HCT116 (cell line): ENCODE data around the gene ZSCAN5C. TPM values are rescaled to one million over a fixed set of nuclear protein-coding genes. Genes with fewer than 3 reads are reported as not detected.
A peak's percentile ranks its signal among the peaks of the same experiment; 100 is the strongest.
"Not testable (repeated sequence)": the region's sequence is repeated elsewhere in the genome, so short reads cannot be mapped to it uniquely, and the experiment has no call there.

ENCODE experiments used
- ATAC-seq: fragments of 200-7000 bp; cut with Tn5 transposase; 2 replicates; pipeline ENCODE4 v1.9.1; 2020; ENCODE audit warnings: mild to moderate bottlenecking, moderate library complexity
- BruUV-seq: library from RNA; stranded (reverse); fragments of 400-500 nt; replicated peaks from 2 replicates; lab custom pipeline; 2021; lab: Mats Ljungman, UMichigan
- CTCF ChIA-PET: fragments of 300-600 bp; sonication (Branson Sonifier 250); formaldehyde crosslinking; loops from one replicate; lab custom pipeline; 2021; ENCODE audit warnings: antibody characterized with exemption; lab: Charles Lee
- POLR2A ChIA-PET: fragments of 300-600, 350-600 bp; sonication (Branson Sonifier 250); formaldehyde crosslinking; loops from one replicate; lab custom pipeline; 2021; ENCODE audit warnings: antibody characterized with exemption; lab: Charles Lee
- RAD21 ChIA-PET, 2 experiments: fragments of 300-600 bp; sonication (Branson Sonifier 250); formaldehyde crosslinking; loops; one replicate each; lab custom pipeline; 2023; ENCODE audit warnings: low total read pairs in 2 of 2; ENCODE audit not compliant: uncharacterized antibody in 2 of 2, unreplicated experiment in 2 of 2, low non-redundant PET in 1 of 2; lab: Charles Lee
- DNase-seq: peaks from one replicate; pipeline ENCODE4 v3.0.0-alpha.2; 2010; ENCODE audit warnings: low read depth, low spot score
- H2AFZ ChIP-seq: fragments of 200-600 bp; shearing (Covaris generic), sonication (generic); 2 replicates; pipeline ENCODE4 v1.6.1; 2017; ENCODE audit warnings: low read depth, mixed run types, mixed read lengths, antibody characterized with exemption, low read length; ENCODE audit not compliant: poor library complexity, severe bottlenecking
- H3K27ac ChIP-seq: 2 replicates; pipeline ENCODE4 v1.5.1; 2012; ENCODE audit warnings: low read depth, low read length
- H3K27me3 ChIP-seq: fragments of 200-600 bp; sonication (generic); 2 replicates; pipeline ENCODE4 v1.6.1; 2016; ENCODE audit warnings: mixed run types, low read length, mixed read lengths; ENCODE audit not compliant: insufficient read depth
- H3K36me3 ChIP-seq, 2 experiments: fragments of 200-500 bp in 1 of 2; fragments of 200-600 bp in 1 of 2; sonication (Bioruptor generic) in 1 of 2; sonication (generic) in 1 of 2; 2 replicates each; pipeline versions ENCODE4 v1.5.1 to v1.6.1; 2014 to 2016; ENCODE audit warnings: low read length in 2 of 2, inconsistent platforms in 1 of 2, mixed read lengths in 1 of 2, mixed run types in 1 of 2; ENCODE audit not compliant: insufficient read depth in 2 of 2, control insufficient read depth in 1 of 2
- H3K4me1 ChIP-seq, 2 experiments: fragments of 200-600 bp in 1 of 2; sonication (generic) in 1 of 2; 2 replicates each; pipeline versions ENCODE4 v1.5.1 to v1.6.1; 2012 to 2017; ENCODE audit warnings: low read length in 2 of 2, inconsistent platforms in 1 of 2, mild to moderate bottlenecking in 1 of 2, mixed read lengths in 1 of 2, mixed run types in 1 of 2, moderate library complexity in 1 of 2; ENCODE audit not compliant: insufficient read depth in 2 of 2, control insufficient read depth in 1 of 2
- H3K4me2 ChIP-seq: fragments of 200-600 bp; sonication (generic); 2 replicates; pipeline ENCODE4 v1.6.1; 2017; ENCODE audit warnings: mixed run types, low read length, mixed read lengths
- H3K4me3 ChIP-seq, 2 experiments: fragments of 200-600 bp in 1 of 2; sonication (generic) in 1 of 2; replicated peaks in 1 of 2; 2 replicates each; pipeline ENCODE4 v1.5.1; 2011 to 2016; ENCODE audit warnings: low read length in 2 of 2, control low read depth in 1 of 2, low read depth in 1 of 2, mild to moderate bottlenecking in 1 of 2, mixed read lengths in 1 of 2, mixed run types in 1 of 2
- H3K79me2 ChIP-seq: fragments of 200-600 bp; sonication (generic); 2 replicates; pipeline ENCODE4 v1.6.1; 2017; ENCODE audit warnings: mild to moderate bottlenecking, mixed run types, low read length, moderate library complexity, mixed read lengths; ENCODE audit not compliant: insufficient read depth
- H3K9ac ChIP-seq: fragments of 200-600 bp; sonication (generic); 2 replicates; pipeline ENCODE4 v1.6.1; 2016; ENCODE audit warnings: low read length, mixed read lengths
- H3K9me2 ChIP-seq: fragments of 200-600 bp; sonication (generic), shearing (Covaris generic); 2 replicates; pipeline ENCODE4 v1.6.1; 2017; ENCODE audit warnings: mixed run types, mild to moderate bottlenecking, moderate library complexity; ENCODE audit not compliant: insufficient read depth
- H3K9me3 ChIP-seq, 2 experiments: fragments of 200-500 bp in 1 of 2; fragments of 200-600 bp in 1 of 2; sonication (Bioruptor generic) in 1 of 2; sonication (generic) in 1 of 2; 2 replicates each; pipeline ENCODE4 v1.6.1; 2014 to 2017; ENCODE audit warnings: low read length in 2 of 2, mixed read lengths in 2 of 2, inconsistent platforms in 1 of 2, low read depth in 1 of 2, mild to moderate bottlenecking in 1 of 2, mixed run types in 1 of 2, moderate library complexity in 1 of 2; ENCODE audit not compliant: control insufficient read depth in 1 of 2, insufficient read depth in 1 of 2
- H4K20me1 ChIP-seq: fragments of 200-600 bp; sonication (generic), shearing (Covaris generic); 2 replicates; pipeline ENCODE4 v1.6.1; 2017; ENCODE audit warnings: mixed run types, mild to moderate bottlenecking, moderate library complexity; ENCODE audit not compliant: insufficient read depth
- intact Hi-C: fragments of 100-400 bp; cut with micrococcal nuclease; formaldehyde crosslinking; loops from 2 replicates; pipeline ENCODE4 v1.10.0; 2022
- total RNA-seq: library from RNA; stranded (reverse); gene quantifications from one replicate; pipeline ENCODE4 v1.2.1, GENCODE V29; 2021; ENCODE audit not compliant: unreplicated experiment
- TF ChIP-seq, protein P1 (sequence below): IDR thresholded peaks from 2 replicates; pipeline ENCODE4 v1.6.1; 2012
- TF ChIP-seq, protein P2 (sequence below), 3 experiments: fragments of 200-600 bp in 1 of 3; sonication (generic) in 1 of 3; IDR thresholded peaks in 2 of 3; conservative IDR thresholded peaks in 1 of 3; 2 replicates each; pipeline ENCODE4 v1.5.1; 2012 to 2017; ENCODE audit warnings: low read depth in 2 of 3, low read length in 2 of 3, antibody characterized with exemption in 1 of 3, borderline replicate concordance in 1 of 3, control low read depth in 1 of 3, mild to moderate bottlenecking in 1 of 3, mixed read lengths in 1 of 3, mixed run types in 1 of 3, moderate library complexity in 1 of 3; ENCODE audit not compliant: insufficient read depth in 1 of 3

The ZSCAN5C gene
- total RNA-seq, 1 experiment from 2014 or later = not detected

DNA sequence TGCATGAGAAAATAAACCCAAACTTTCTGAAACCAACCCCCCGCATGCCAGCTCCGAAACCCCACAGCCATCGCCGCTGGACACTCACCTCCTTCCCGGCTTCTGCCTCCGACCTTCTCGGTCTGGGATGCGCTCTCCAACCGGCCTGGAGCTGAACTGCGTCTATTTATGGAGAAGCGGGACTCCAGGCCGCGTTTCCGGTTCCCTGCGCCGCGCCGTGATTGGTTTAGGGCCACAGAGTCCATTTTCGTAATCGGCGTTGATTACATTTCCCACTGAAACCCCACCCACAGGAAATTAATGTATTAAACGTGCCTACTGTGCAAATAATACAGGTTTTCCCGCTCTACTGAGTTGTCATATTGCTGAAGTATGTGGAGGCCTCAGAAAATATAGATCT is 4.4 kb upstream of the ZSCAN5C start, which contains the start of gene ZSCAN5B:
TSS of gene ZSCAN5B (minus strand) at position 138 of the 400 bp plus-strand sequence. CDS start 4,731 bp downstream, outside the sequence.
- POLR2A ChIA-PET, ATAC-seq, BruUV-seq, H3K9me3 ChIP-seq, H2AFZ ChIP-seq, DNase-seq, H3K4me1 ChIP-seq, H3K4me2 ChIP-seq, H3K9me2 ChIP-seq, H3K27me3 ChIP-seq, H4K20me1 ChIP-seq, H3K27ac ChIP-seq, intact Hi-C loops, RAD21 ChIA-PET, H3K79me2 ChIP-seq, H3K9ac ChIP-seq, H3K4me3 ChIP-seq, H3K36me3 ChIP-seq, CTCF ChIA-PET: not testable (repeated sequence)

DNA sequence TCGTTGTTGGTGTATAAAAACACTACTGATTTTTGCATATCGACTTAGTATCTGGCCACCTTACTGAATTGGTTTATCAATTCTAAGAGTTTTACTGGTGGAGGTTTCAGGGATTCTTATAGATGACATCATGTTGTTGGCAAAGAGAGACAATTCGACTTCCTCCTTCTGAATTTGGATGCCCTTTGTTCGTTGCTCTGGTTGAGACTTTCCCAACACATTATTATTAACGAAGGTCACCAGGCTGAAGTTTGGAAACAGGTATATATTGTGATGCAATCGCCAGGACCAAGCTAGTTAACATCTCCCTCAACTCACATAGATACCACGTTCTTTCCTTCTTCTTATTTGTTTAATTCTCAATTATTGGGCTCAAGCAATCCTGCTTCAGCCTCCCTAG is 2.4 kb upstream of the ZSCAN5C start:
- H3K27ac ChIP-seq = no peak overlapping the region
- H3K27me3 ChIP-seq = no peaks in the 10 kb centered on the region; the same call in 1 of the 2 replicates
- intact Hi-C loops = no loop called here
- ChIA-PET POLR2A (no interaction called here), RAD21 (no interaction called here), CTCF (interaction anchor here (1.0 kb wide), 1 partner anchor 110 kb away, joined by 3 read pairs; no protein-coding TSS in a partner anchor)
- TF ChIP-seq, protein P1, sequence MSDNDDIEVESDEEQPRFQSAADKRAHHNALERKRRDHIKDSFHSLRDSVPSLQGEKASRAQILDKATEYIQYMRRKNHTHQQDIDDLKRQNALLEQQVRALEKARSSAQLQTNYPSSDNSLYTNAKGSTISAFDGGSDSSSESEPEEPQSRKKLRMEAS = no peak
- no peaks in the 10 kb centered on the region for H3K9me3 ChIP-seq
- no peaks in the 10 kb centered on the region for H4K20me1 ChIP-seq
- no peaks in the 10 kb centered on the region for H3K9me2 ChIP-seq
- DNase-seq (no peak), ATAC-seq (no peak)
- no peaks in the 10 kb centered on the region for H3K36me3 ChIP-seq
- H3K9ac ChIP-seq = no peak overlapping the region
- H2AFZ ChIP-seq = no peak overlapping the region
- H3K79me2 ChIP-seq = no peaks in the 10 kb centered on the region
- no peak overlapping the region for H3K4me2 ChIP-seq
- no peak overlapping the region for H3K4me3 ChIP-seq
- no peaks in the 10 kb centered on the region for H3K4me1 ChIP-seq
- BruUV-seq = no TSS peak

DNA sequence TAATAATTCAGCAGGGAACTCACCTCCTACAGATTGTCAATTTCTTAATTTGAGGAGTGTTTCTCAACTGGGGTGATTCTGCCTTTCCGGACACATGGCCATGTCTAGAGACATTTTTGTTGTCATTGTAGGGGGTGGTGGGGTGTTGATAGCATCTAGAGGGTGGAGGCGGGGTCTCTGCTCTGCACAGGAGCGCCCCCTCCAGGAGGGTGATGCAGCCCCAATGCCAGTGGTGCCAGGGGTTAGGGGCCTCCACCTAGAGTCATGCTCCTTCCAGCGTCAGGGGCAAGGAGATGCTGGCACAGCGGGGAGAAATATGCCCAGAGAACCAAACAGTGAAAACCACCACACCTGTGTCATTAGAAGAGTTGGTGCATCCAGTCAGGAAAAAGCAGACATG is 5.5 kb downstream of the ZSCAN5C start:
- TF ChIP-seq, protein P2, sequence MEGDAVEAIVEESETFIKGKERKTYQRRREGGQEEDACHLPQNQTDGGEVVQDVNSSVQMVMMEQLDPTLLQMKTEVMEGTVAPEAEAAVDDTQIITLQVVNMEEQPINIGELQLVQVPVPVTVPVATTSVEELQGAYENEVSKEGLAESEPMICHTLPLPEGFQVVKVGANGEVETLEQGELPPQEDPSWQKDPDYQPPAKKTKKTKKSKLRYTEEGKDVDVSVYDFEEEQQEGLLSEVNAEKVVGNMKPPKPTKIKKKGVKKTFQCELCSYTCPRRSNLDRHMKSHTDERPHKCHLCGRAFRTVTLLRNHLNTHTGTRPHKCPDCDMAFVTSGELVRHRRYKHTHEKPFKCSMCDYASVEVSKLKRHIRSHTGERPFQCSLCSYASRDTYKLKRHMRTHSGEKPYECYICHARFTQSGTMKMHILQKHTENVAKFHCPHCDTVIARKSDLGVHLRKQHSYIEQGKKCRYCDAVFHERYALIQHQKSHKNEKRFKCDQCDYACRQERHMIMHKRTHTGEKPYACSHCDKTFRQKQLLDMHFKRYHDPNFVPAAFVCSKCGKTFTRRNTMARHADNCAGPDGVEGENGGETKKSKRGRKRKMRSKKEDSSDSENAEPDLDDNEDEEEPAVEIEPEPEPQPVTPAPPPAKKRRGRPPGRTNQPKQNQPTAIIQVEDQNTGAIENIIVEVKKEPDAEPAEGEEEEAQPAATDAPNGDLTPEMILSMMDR (IDR thresholded peaks at IDR 0.05 in 2 of 3, conservative IDR thresholded peaks at IDR 0.05 in 1 of 3; ENCODE audit: borderline replicate concordance in 1 of 3, insufficient read depth in 1 of 3, low read depth in 2 of 3, low read length in 2 of 3) = 0 out of 6 replicates have a peak, but pooled peaks of 1 of the 3 experiments have one; percentile 8

More for the DNA sequence above, 5.5 kb downstream of the ZSCAN5C start:
- H3K79me2 ChIP-seq, H2AFZ ChIP-seq, H4K20me1 ChIP-seq, POLR2A ChIA-PET, BruUV-seq, H3K9me3 ChIP-seq, H3K27ac ChIP-seq, H3K4me2 ChIP-seq, RAD21 ChIA-PET, H3K9me2 ChIP-seq, DNase-seq, H3K36me3 ChIP-seq, H3K4me1 ChIP-seq, H3K9ac ChIP-seq, H3K27me3 ChIP-seq, CTCF ChIA-PET, intact Hi-C loops, H3K4me3 ChIP-seq: not testable (repeated sequence)
- peak; percentile 49 for ATAC-seq
